HG03439 (cell line): ENCODE results near the gene SLC29A2.
"Not testable (repeated sequence)": the region's sequence is repeated elsewhere in the genome, so short reads cannot be mapped to it uniquely, and the experiment has no call there.

Experiments used
- ATAC-seq: cut with Tn5 transposase; IDR thresholded peaks from one replicate; pipeline ENCODE4 v1.9.1; 2021; ENCODE audit warnings: mild to moderate bottlenecking, moderate library complexity; ENCODE audit not compliant: unreplicated experiment

SLC29A2 gene

GRCh38 chr11:66321606-66322005, 50.0 kb downstream of the SLC29A2 start:
- ATAC-seq = no peak

GRCh38 chr11:66320748-66321147, 50.8 kb downstream of the SLC29A2 start:
- not testable (repeated sequence) for ATAC-seq

- ATAC-seq = not testable (repeated sequence)
Measured at GRCh38 chr11:66320289-66320688, 51.3 kb downstream of the SLC29A2 start.

GRCh38 chr11:66318600-66318970, 53.0 kb downstream of the SLC29A2 start:
- ATAC-seq = no peak

- no peak for ATAC-seq
Measured at GRCh38 chr11:66317723-66318599, 53.6 kb downstream of the SLC29A2 start.

GRCh38 chr11:66317322-66317722, 54.2 kb downstream of the SLC29A2 start:
- no peak for ATAC-seq

GRCh38 chr11:66316849-66317251, 54.7 kb downstream of the SLC29A2 start, which contains the start of gene CD248:
Gene CD248, minus strand, starts transcription at chr11:66317044. Its CDS starts 17 bp downstream, at chr11:66317027.
- no peak for ATAC-seq

- no peak for ATAC-seq
Measured at GRCh38 chr11:66315921-66316811, 55.4 kb downstream of the SLC29A2 start.

GRCh38 chr11:66315498-66315885, 56.1 kb downstream of the SLC29A2 start:
- no peak for ATAC-seq

- ATAC-seq = no peak
Measured at GRCh38 chr11:66314561-66315497, 56.7 kb downstream of the SLC29A2 start.

GRCh38 chr11:66314186-66314501, 57.4 kb downstream of the SLC29A2 start:
- ATAC-seq = no peak

- ATAC-seq = no peak
Measured at GRCh38 chr11:66313321-66314185, 58.0 kb downstream of the SLC29A2 start.

GRCh38 chr11:66312549-66313320, 58.8 kb downstream of the SLC29A2 start:
- peak; percentile 46 for ATAC-seq
